EL (cell line): ENCODE data around the gene B3GNT4.
"Not testable (repeated sequence)": the region's sequence is repeated elsewhere in the genome, so short reads cannot be mapped to it uniquely, and the experiment has no call there.

Source experiments
- DNase-seq: peaks from one replicate; pipeline ENCODE4 v3.0.0-alpha.2; 2016

Gene B3GNT4

DNA sequence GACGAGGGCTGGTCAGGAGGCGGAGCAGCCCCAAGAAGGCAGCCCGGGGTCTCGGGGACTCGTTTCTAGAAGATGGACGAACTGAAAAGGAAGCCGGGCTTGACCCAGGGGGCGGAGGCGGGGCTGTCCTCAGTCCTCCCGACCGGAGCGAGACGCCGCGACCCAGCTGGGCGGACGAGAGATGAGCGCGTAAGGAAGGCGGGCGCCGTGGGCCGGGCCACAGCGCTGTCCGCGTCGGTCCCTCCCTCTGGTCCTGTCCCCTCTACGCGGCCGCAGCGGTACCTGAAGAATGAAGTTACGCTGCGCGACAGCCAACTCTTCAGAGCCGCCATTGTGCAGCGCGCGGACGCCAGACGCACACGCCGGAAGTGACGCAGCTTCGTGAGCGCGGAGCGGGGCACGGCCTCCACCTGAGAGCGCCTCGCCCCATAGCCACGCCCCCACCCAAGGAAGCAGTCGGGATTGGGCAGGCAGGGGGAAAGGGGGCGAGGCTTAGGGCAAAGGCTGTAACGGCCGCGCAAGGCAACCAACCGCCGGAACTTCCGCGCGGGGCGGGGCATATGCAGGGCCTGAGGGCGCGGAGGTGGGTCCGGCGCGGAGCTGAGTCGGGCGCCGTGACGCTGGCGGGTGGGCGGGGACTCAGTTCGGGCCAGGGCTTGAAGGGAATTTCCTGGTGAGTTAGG lies 22.3 kb downstream of the B3GNT4 start, which contains the start of gene DIABLO:
Gene DIABLO, minus strand, starts transcription at position 370 of the 683 bp plus-strand sequence. Its CDS starts 38 bp downstream, at position 332.
- peak; percentile 99 for DNase-seq

DNA sequence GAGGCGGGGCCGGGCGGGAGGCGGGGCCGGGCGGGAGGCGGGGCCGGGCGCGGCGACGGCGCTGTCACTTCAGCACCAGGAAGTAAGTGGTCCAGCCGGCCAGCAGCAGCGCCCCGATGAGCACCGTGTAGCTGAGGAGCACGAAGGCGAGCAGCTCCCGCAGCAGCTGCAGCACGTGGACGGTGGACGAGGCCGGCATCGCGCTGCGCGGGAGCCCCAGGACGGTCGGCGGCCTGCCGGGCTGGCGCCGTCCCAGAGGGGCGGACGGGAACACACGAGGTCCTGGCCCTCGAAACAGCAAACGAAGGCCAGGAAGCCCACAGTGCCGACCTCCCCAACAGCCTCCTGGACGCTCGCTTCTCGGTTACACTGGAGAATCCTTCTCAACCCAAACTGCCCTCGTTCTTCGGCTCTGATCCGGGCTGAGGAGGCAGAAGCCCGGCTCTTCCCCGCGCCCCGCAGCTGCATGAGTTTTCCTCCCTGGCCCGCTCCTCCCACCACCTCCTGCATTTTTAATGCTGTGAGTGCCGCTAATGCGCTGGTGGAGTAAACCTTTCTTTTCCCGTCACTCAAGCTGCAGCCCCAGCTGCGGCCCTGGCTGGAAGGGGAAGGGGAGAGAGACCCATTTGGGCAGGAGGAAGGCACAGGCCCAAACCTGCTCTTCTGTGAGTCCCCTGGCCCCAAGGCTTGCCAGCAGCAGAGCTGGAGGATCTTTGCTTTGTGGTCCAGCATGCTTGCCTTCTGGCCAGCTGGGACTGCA lies 23.0 kb downstream of the B3GNT4 start:
- no peak for DNase-seq

DNA sequence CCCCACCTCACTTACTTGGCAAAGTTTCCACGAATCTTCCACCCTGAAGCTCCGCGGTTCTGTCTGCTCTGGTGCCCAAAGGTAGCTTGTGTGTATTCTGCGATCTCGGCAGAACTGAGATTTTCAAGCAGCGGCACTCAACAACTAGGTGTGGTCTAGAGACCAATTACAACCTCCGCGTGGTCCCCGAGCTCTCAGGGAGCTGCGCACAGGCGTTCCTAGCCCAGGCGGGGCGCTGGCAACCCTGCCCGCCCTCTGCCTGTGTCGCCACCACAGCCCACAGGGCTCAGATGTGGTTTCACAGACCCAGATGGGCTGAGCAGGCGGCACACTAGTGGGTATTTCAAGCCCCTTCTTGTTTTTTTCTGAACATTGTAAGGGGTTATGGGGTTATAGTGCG lies 23.8 kb downstream of the B3GNT4 start:
- DNase-seq: no peak

DNA sequence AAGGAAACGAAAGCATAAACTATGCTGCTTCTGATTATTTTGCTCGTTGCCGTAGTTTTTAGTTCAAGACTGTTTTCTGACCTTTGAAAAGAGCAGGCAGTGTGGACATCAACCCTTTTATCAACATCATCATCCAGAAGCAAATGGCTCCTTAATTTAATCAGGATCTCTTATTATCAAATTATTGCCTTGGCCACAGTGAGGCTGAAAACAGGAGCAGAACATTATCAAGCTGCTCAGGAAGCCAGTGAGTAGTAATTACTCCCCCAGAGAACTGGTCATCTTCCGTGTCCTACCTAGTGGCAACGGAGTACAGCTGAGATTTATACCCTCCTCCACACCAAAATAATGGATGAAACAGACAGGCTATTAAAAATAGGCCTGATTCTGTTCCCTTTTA lies 24.6 kb downstream of the B3GNT4 start:
- DNase-seq: no peak

DNA sequence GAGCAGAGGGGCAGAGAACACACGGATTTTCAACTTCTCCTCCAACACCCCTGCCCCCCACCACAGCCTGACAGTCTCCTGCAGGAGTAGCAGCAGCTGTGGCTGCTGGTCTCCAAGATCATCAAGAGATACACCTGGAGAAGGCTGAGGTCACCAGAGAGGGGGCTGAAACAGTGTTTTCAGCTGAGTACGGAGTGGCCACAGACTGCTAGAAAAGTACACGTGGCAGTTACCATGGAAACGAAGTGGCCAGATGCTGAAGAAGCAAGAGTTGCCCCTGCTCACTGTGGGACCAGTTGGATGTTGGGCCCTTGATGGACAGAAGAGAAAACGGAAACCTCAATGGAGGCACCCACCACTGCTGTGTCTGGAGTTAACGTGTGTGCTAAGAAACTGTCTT lies 27.3 kb downstream of the B3GNT4 start:
- no peak for DNase-seq

DNA sequence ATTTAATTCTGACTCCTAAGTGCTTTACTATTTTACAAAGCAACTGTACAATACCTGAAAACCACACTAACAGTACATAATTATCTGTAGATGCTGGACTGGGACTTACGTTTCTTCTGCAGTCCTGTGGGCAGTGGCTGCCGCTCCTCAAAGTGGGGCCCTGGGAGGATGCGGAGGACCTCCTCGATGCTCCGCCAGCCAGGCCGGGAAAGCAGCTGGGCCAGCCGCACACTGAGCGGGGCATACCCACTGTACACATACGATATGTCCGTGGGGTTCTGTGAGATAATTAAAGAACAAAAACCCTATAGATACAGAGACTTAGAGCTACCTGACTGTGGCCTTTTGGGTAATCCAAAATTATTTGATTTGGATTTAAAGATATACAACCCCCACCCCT lies 29.2 kb downstream of the B3GNT4 start:
- no peak for DNase-seq

DNA sequence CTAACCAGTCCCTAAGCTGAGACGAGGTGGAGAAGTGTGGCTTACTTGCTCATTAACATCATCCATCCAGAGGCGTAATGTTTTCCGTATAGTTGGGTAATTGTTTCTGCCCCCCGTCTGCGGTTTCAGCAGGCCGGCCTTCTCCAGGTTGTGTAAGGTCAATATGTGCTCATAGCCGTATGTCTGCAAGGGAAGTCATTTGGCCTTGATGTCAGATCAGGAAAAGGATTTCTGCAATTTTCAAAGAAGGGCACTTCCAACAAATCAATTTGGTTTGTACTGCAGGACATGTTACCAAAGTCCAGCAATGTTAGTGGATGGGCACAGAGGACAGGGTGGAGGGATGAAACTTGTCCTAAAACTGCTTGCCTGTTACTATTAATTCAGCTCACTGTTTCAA lies 32.2 kb downstream of the B3GNT4 start:
- DNase-seq: no peak

DNA sequence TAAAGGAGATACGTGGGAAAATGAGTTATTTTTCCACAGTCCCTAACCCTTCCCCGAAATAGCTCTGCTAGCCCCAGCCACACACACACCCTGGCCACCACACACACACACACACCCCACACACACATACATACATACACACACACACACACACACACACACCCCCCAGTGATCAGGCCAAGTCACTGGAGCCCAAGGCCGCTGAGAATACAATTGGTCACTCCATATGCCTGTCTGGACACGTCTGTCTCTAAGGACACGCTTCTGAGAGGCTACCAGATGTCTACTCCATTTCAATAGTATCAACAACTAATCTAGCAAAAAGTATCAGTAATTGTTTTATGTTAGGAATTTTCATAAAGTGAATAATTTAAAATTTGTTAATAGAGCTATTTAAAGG lies 35.4 kb downstream of the B3GNT4 start:
- no peak for DNase-seq

DNA sequence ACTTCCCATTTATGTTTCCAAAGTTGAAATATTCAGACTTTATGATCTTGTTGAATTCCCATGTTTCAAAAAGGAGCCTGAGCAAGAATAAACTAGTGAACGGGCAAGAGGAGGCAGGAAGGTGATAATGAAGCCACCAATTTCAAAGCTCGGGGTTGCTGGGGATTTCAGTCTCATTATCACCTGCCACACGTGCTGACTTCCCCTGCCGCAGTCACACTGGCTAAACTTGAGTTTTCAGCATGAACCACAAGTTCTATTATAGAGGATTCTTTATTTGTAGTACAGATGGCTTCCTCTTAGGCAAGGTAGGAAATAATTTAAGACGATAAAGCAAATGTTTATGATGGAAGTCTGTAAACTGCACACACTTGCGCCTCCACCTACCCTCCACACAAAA lies 40.5 kb downstream of the B3GNT4 start:
- DNase-seq: no peak

DNA sequence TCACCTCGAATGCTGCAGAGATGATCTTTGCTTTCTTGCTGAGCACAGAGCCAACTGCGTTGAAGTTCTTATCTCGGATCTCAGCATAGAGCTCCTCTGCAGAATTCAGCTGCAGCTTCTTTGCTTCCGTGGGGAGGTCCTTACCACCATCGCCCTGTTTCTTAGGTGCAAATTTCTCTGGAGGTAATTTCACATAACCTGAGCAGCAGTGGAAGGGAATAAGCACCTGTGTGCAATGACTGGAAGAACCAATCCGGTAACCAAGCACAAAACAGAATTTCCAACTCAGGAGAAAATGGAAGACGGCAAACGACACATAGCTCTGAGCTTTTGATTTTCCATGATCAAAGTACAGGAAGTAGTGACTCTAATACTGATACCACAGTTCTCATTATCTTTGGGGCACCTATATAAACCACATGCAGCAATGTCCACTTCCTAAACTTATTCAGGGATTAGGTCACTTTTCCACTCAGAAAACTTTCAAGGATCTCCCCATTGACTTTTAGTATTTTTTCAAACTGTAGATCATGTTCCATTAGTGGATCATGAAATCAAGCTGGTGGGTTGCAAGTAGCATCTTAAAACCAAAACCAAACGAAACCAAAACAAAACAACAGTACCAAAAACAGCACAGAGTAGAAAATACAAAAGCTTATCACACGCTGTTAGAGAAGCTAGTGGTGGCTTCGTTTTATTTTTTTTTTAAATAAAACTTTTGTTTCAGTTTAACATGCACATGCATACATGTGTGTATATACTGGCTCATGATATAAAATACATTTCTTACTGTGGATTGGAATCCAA lies 41.3 kb downstream of the B3GNT4 start:
- DNase-seq: no peak

DNA sequence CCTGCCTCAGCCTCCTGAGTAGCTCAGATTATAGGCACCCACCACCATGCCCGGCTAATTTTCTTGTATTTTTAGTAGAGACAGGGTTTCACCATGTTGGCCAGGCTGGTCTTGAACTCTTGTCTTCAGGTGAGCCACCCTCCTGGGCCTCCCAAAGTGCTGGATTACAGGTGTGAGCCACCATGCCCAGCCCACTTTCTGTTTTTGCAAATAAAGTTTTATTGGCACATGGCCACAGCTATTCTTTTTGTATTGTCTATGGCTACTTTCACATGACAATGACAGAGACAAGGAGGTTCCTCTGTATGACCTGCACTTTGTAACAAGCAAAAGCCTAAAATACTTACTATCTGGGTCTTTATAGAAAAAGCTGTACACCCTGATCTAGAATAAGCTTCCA lies 42.0 kb downstream of the B3GNT4 start:
- DNase-seq: no peak

DNA sequence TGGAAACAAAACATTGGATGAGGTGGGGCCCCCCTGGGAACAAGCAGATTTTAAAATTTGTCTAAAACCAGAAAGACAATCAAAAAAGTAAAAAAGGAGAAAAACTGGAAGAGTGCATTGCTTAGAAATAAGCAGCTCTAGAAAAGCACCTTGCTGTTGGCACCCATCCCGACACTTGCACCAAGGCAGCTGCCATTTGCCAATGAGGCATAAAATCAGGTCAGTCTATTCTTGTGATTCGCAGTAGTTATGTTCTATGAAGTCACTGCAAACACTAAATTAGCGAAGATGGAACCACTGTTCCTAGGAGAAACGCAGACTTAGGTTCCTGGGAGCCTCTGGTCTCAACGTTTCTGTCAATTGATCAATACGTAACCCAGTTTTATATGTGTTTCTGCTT lies 46.5 kb downstream of the B3GNT4 start:
- DNase-seq: no peak

DNA sequence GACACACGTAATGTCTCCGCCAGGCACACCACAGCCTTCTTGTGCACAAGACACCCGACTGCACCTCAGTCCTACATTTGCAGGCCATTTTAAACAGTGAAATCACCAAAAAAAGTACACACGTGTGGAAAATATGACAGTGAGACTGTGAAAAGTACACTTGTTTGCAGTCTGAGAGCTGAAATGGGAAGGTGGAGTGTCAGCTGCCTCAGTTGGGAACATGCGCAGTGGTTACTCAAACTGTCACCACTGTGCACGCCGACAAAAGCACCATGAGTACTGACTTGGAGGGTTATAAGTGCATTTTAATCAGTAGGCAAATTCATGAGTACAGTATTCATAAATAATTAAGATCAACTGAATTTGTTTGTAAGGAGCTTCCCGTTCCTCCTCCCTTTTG lies 47.0 kb downstream of the B3GNT4 start:
- DNase-seq: no peak

DNA sequence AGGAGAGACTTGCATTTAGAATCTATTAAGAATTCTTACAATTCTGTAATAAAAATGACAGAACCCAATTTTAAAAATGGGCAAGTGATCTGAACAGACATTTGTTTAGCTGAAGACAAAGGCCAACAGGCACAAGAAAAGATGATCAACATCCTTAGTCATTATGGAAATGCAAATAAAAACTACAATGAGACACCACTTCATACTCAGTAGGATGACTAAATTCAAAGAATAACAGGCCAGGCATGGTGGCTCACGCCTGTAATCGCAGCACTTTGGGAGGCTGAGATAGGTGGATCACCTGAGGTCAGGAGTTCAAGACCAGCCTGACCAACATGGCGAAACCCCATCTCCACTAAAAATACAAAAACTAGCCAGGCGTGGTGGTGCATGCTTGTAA lies 55.0 kb downstream of the B3GNT4 start:
- not testable (repeated sequence) for DNase-seq
